ENCODE measurements around the gene SRRM4. TPM values are rescaled to one million over a fixed set of nuclear protein-coding genes. Genes with fewer than 3 reads are reported as not detected.

The SRRM4 gene
- total and polyA plus RNA-seq, 8 donors, result 0.05 to 2.6 (median 0.22) TPM; not detected in 2

DNA sequence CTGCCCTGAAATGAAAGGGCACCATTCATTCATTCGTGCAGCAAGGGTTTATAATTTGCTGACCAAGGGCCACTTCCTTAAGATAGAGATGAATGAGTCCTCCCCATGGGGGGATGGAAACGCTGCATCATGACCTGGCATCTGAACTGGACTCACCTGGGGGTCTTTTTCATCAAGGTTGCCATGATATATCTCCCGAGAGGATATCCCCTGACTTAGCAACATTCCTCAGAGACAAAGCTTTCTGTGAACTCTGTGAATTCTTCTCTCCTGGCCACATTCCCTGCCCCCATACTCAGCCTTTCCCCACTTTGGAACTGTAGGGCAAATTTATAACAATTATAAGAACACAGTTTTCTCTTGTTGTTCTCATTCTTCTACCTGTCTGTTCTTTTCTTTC, 30.8 kb downstream of the SRRM4 start:
- TF ChIP-seq POLR2AphosphoS5 (IDR thresholded peaks at IDR 0.05), result no peak
- no peak for TF ChIP-seq POLR2A (IDR thresholded peaks at IDR 0.05)
- no peak for TF ChIP-seq CTCF (IDR thresholded peaks at IDR 0.05)
- no peak for TF ChIP-seq EP300 (IDR thresholded peaks at IDR 0.05)
- Histone ChIP-seq H3K36me3 (no peaks in the 10 kb centered on the region), H3K27ac (no peak overlapping the region), H3K4me1 (peaks cover 0 to 8% (median 3%) of the 10 kb centered on the region in 4 donors), H3K9me3 (peaks cover 0 to 26% (median 22%) of the 10 kb centered on the region in 4 donors), H3K4me3 (no peak overlapping the region), H3K27me3 (peaks cover 0 to 58% (median 13%) of the 10 kb centered on the region in 3 donors)
- no peak for DNase-seq
- 24 to 34% (median 29%) methylated on average over 3 of the region's 3 CpGs for WGBS, 5 donors
- intact Hi-C loops (cut with DNase I; ENCODE audit: low total_unique reads), result no loop called here

DNA sequence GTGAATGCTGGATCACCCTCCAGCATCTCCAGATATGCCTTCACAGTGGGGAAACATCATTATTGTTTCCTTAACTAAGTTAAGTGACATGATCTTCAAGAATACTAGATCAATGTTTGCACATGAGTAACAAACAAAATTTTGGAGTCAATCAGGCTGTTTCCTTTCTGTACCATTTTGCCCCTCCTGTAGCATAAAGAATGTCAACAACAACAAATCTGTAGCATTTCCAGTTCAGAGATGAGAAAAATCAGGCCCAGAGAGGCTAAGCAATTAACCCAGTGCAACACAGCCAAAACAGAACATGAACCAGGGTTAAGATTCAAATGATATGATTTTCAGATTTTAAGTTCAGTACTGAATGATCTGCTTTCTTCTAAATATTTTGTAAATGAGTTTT, 31.7 kb downstream of the SRRM4 start:
- no peak for DNase-seq
- Histone ChIP-seq H3K4me1 (peaks cover 0 to 8% (median 3%) of the 10 kb centered on the region in 4 donors), H3K27me3 (peaks cover 0 to 66% (median 13%) of the 10 kb centered on the region in 3 donors), H3K27ac (no peak overlapping the region), H3K9me3 (peaks cover 0 to 26% (median 22%) of the 10 kb centered on the region in 4 donors), H3K36me3 (no peaks in the 10 kb centered on the region), H3K4me3 (no peak overlapping the region)
- intact Hi-C loops (cut with DNase I; ENCODE audit: low total_unique reads), result no loop called here
- TF ChIP-seq POLR2AphosphoS5 (IDR thresholded peaks at IDR 0.05) (no peak), EP300 (IDR thresholded peaks at IDR 0.05) (no peak), CTCF (IDR thresholded peaks at IDR 0.05) (no peak), POLR2A (IDR thresholded peaks at IDR 0.05) (no peak)

GRCh38 chr12:119014368-119014767, 33.0 kb downstream of the SRRM4 start:
- Histone ChIP-seq H3K27me3 (peaks cover 0 to 67% (median 4%) of the 10 kb centered on the region in 3 donors), H3K36me3 (no peaks in the 10 kb centered on the region), H3K9me3 (peaks cover 0 to 26% (median 22%) of the 10 kb centered on the region in 4 donors), H3K4me3 (no peak overlapping the region), H3K4me1 (no peaks in the 10 kb centered on the region), H3K27ac (no peak overlapping the region)
- TF ChIP-seq POLR2AphosphoS5 (IDR thresholded peaks at IDR 0.05), result no peak
- no peak for TF ChIP-seq EP300 (IDR thresholded peaks at IDR 0.05)
- no peak for TF ChIP-seq POLR2A (IDR thresholded peaks at IDR 0.05)
- no peak for TF ChIP-seq CTCF (IDR thresholded peaks at IDR 0.05)
- 69 to 89% (median 85%) methylated on average over 1 of the region's 1 CpG for WGBS, 5 donors
- no peak for DNase-seq
- intact Hi-C loops (cut with DNase I; ENCODE audit: low total_unique reads), result no loop called here

DNA sequence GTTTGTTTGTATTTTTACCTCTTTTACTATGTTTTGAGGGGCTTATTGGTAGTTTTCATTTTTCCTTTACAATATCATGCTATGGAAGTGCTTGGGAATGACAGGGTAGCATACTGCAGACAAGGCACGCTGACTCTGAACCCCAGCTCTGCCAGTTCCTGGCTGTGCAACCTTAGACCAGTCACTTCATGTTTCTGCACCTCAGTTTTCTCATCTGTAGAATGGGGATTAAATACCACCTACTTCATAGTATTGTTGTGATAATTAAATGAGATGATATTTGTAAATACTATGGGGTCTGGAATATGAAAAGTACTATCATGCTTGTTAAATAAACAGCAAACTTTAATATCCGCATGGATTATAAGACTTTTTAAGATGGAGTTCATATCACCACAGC, 35.4 kb downstream of the SRRM4 start:
- TF ChIP-seq POLR2AphosphoS5 (IDR thresholded peaks at IDR 0.05) (no peak), POLR2A (IDR thresholded peaks at IDR 0.05) (no peak)
- peaks cover 0 to 67% (median 0%) of the 10 kb centered on the region in 3 donors for H3K27me3 ChIP-seq
- H3K9me3 ChIP-seq, result peaks cover 0 to 7% (median 3%) of the 10 kb centered on the region in 4 donors
- DNase-seq, result no peak
- H3K27ac ChIP-seq, result no peak overlapping the region
- H3K36me3 ChIP-seq, result no peaks in the 10 kb centered on the region
- peaks cover 0 to 4% (median 0%) of the 10 kb centered on the region in 4 donors for H3K4me1 ChIP-seq
- no peak overlapping the region for H3K4me3 ChIP-seq
- 45 to 72% (median 49%) methylated on average over 2 of the region's 2 CpGs for WGBS, 5 donors
- intact Hi-C loops (cut with DNase I; ENCODE audit: low total_unique reads), result no loop called here

- Histone ChIP-seq H3K27ac (no peak overlapping the region), H3K27me3 (peaks cover 0 to 56% (median 0%) of the 10 kb centered on the region in 3 donors), H3K4me1 (peaks cover 0 to 4% (median 0%) of the 10 kb centered on the region in 4 donors), H3K36me3 (no peaks in the 10 kb centered on the region), H3K9me3 (no peaks in the 10 kb centered on the region), H3K4me3 (no peak overlapping the region)
- TF ChIP-seq EP300 (IDR thresholded peaks at IDR 0.05) (no peak), POLR2A (IDR thresholded peaks at IDR 0.05) (no peak), POLR2AphosphoS5 (IDR thresholded peaks at IDR 0.05) (no peak), CTCF (IDR thresholded peaks at IDR 0.05) (no peak)
- intact Hi-C loops (cut with DNase I; ENCODE audit: low total_unique reads), result no loop called here
- WGBS, 5 donors, result 9 to 21% (median 17%) methylated on average over 3 of the region's 3 CpGs
- DNase-seq, result no peak
Observed at GRCh38 chr12:119019166-119019565, 37.8 kb downstream of the SRRM4 start.
